ENCODE data around the gene SHISAL1.

DNA sequence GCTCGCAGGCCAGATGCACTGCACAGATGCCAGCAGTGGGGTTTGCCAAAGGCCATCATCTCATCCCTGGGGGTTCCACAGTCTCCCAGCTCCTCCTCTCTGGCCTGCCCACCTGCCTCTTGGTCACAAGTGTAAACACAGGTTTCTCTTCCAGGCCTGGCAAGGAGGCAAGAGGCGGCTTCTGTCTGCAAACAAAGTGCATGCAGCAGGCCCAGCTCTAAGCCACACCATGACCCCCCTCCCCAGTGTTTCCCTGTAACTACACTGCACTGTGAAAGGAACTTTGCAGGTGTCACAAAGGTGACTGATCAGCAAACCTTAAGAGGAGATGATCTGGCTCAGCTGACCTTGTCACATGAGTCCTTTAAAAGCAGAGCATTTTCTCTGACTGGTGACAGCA lies 26.2 kb upstream of the SHISAL1 start:
- TF ChIP-seq, protein P1, sequence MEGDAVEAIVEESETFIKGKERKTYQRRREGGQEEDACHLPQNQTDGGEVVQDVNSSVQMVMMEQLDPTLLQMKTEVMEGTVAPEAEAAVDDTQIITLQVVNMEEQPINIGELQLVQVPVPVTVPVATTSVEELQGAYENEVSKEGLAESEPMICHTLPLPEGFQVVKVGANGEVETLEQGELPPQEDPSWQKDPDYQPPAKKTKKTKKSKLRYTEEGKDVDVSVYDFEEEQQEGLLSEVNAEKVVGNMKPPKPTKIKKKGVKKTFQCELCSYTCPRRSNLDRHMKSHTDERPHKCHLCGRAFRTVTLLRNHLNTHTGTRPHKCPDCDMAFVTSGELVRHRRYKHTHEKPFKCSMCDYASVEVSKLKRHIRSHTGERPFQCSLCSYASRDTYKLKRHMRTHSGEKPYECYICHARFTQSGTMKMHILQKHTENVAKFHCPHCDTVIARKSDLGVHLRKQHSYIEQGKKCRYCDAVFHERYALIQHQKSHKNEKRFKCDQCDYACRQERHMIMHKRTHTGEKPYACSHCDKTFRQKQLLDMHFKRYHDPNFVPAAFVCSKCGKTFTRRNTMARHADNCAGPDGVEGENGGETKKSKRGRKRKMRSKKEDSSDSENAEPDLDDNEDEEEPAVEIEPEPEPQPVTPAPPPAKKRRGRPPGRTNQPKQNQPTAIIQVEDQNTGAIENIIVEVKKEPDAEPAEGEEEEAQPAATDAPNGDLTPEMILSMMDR (IDR thresholded peaks at IDR 0.05) = no peak
- no peak for TF ChIP-seq POLR2A (IDR thresholded peaks at IDR 0.05)

Data from Peyer's patch (tissue), 4 donors.